Measurements from ENCODE around the gene CPVL. TPM values are rescaled to one million over a fixed set of nuclear protein-coding genes. Genes with fewer than 3 reads are reported as not detected.

Gene CPVL
- total RNA-seq, 1 experiment from 2014 or later: 26.9 TPM

GRCh38 chr7:29163854-29164253 lies 17.5 kb upstream of the CPVL start:
- DNase-seq: no peak
- no peak overlapping the region for H2BK12ac ChIP-seq (ENCODE audit: insufficient read length, low read depth, low read length)
- H3K23ac ChIP-seq (ENCODE audit: insufficient read length, low read depth, low read length): no peak overlapping the region
- H3K27me3 ChIP-seq (ENCODE audit: insufficient read depth, low read length): no peaks in the 10 kb centered on the region
- no peak overlapping the region for H3K56ac ChIP-seq (ENCODE audit: insufficient read length, low read depth, low read length)
- TF ChIP-seq, protein P1, sequence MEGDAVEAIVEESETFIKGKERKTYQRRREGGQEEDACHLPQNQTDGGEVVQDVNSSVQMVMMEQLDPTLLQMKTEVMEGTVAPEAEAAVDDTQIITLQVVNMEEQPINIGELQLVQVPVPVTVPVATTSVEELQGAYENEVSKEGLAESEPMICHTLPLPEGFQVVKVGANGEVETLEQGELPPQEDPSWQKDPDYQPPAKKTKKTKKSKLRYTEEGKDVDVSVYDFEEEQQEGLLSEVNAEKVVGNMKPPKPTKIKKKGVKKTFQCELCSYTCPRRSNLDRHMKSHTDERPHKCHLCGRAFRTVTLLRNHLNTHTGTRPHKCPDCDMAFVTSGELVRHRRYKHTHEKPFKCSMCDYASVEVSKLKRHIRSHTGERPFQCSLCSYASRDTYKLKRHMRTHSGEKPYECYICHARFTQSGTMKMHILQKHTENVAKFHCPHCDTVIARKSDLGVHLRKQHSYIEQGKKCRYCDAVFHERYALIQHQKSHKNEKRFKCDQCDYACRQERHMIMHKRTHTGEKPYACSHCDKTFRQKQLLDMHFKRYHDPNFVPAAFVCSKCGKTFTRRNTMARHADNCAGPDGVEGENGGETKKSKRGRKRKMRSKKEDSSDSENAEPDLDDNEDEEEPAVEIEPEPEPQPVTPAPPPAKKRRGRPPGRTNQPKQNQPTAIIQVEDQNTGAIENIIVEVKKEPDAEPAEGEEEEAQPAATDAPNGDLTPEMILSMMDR (conservative IDR thresholded peaks at IDR 0.05): no peak
- H2BK120ac ChIP-seq (ENCODE audit: low read depth, low read length, poor library complexity, severe bottlenecking): no peak overlapping the region
- H3K18ac ChIP-seq (ENCODE audit: insufficient read length, low read depth, low read length): no peak overlapping the region
- no peaks in the 10 kb centered on the region for H3K27me3 Mint-ChIP-seq (ENCODE audit: low read depth)
- no peak overlapping the region for H2BK20ac ChIP-seq (ENCODE audit: low read depth, low read length, poor library complexity, severe bottlenecking)
- no peak overlapping the region for H3K4me2 ChIP-seq (ENCODE audit: insufficient read depth, insufficient read length, low read length)
- no peak overlapping the region for H4K5ac ChIP-seq (ENCODE audit: insufficient read length, low read depth, low read length)
- H3T11ph ChIP-seq (ENCODE audit: low read length): no peak overlapping the region
- no peaks in the 10 kb centered on the region for H3K4me1 ChIP-seq (ENCODE audit: insufficient read depth, low read length)
- no peak overlapping the region for H3K4ac ChIP-seq (ENCODE audit: low read depth, low read length)
- no peaks in the 10 kb centered on the region for H3K79me1 ChIP-seq (ENCODE audit: insufficient read depth, low read depth, low read length, poor library complexity, severe bottlenecking)
- H3K23me2 ChIP-seq (ENCODE audit: insufficient read length, low read depth, low read length, poor library complexity, severe bottlenecking): no peaks in the 10 kb centered on the region
- H2BK15ac ChIP-seq (ENCODE audit: low read depth, low read length): no peak overlapping the region
- H3K4me3 Mint-ChIP-seq: no peak overlapping the region
- H3K14ac ChIP-seq (ENCODE audit: insufficient read depth, low read length): no peak overlapping the region
- H3K9me3 Mint-ChIP-seq: peaks cover 4 to 9% of the 10 kb centered on the region in 2 experiments; a peak in 3 of 5 replicates
- H4K91ac ChIP-seq (ENCODE audit: insufficient read length, low read depth, low read length): no peak overlapping the region
- no peak overlapping the region for H3K27ac ChIP-seq (ENCODE audit: insufficient read length, low read depth, low read length)
- no CpG with 5 or more reads among the region's 3 CpGs for WGBS (ENCODE audit: extremely low coverage, insufficient read length, low lambda C conversion rate)
- H3K4me1 Mint-ChIP-seq: no peaks in the 10 kb centered on the region
- H3K27ac Mint-ChIP-seq: no peak overlapping the region
- no peak overlapping the region for H2AFZ ChIP-seq (ENCODE audit: low read length)
- no peak overlapping the region for H2BK5ac ChIP-seq (ENCODE audit: insufficient read length, low read length)
- no peaks in the 10 kb centered on the region for H3K9me3 ChIP-seq (ENCODE audit: control insufficient read depth, low read depth, low read length)
- no peaks in the 10 kb centered on the region for H3K79me2 ChIP-seq (ENCODE audit: insufficient read depth, low read length)
- H3K9ac ChIP-seq (ENCODE audit: extremely low read depth, insufficient read length, low read length): no peak overlapping the region
- H2AK5ac ChIP-seq (ENCODE audit: insufficient read length, low read length): no peak overlapping the region
- no peaks in the 10 kb centered on the region for H4K20me1 ChIP-seq (ENCODE audit: control insufficient read depth, insufficient read depth, insufficient read length)
- peaks cover 0 to 8% (median 0%) of the 10 kb centered on the region in 3 experiments; a peak in 2 of 7 replicates for H3K36me3 Mint-ChIP-seq (ENCODE audit: insufficient read depth in 1 of 3, low read depth in 3 of 3)
- H4K8ac ChIP-seq (replicated peaks; ENCODE audit: insufficient read length, low read depth, low read length): no peak overlapping the region

Measured in H9 (cell line).